Superior temporal gyrus (tissue), 1 donor: ENCODE data around the gene GGA2.
"Not testable (repeated sequence)": the region's sequence is repeated elsewhere in the genome, so short reads cannot be mapped to it uniquely, and the experiment has no call there.

Source experiments
- DNase-seq: peaks from one replicate; pipeline ENCODE4 v3.0.0-alpha.2; 2016; ENCODE audit errors: extremely low spot score

The GGA2 gene

GRCh38 chr16:23504453-23505179 lies 5.7 kb downstream of the GGA2 start:
- peak; percentile 36 for DNase-seq

GRCh38 chr16:23504076-23504452 lies 6.2 kb downstream of the GGA2 start:
- no peak for DNase-seq

- DNase-seq = no peak
Measured at GRCh38 chr16:23502466-23502865, 7.8 kb downstream of the GGA2 start.

GRCh38 chr16:23501291-23501690 lies 9.0 kb downstream of the GGA2 start:
- no peak for DNase-seq

GRCh38 chr16:23500862-23501225 lies 9.4 kb downstream of the GGA2 start:
- no peak for DNase-seq

GRCh38 chr16:23500212-23500861 lies 10.0 kb downstream of the GGA2 start:
- no peak for DNase-seq

- no peak for DNase-seq
Measured at GRCh38 chr16:23499801-23500200, 10.5 kb downstream of the GGA2 start.

GRCh38 chr16:23498863-23499262 lies 11.4 kb downstream of the GGA2 start:
- DNase-seq = no peak

- no peak for DNase-seq
Measured at GRCh38 chr16:23497543-23497868, 12.8 kb downstream of the GGA2 start.

- DNase-seq = no peak
Measured at GRCh38 chr16:23496821-23497542, 13.3 kb downstream of the GGA2 start.

- no peak for DNase-seq
Measured at GRCh38 chr16:23495671-23496070, 14.6 kb downstream of the GGA2 start.

- DNase-seq = no peak
Measured at GRCh38 chr16:23494188-23494587, 16.1 kb downstream of the GGA2 start.

GRCh38 chr16:23491490-23492391 lies 18.6 kb downstream of the GGA2 start:
- DNase-seq = no peak

- no peak for DNase-seq
Measured at GRCh38 chr16:23486480-23486879, 23.8 kb downstream of the GGA2 start.

GRCh38 chr16:23485841-23486240 lies 24.5 kb downstream of the GGA2 start:
- no peak for DNase-seq

GRCh38 chr16:23485257-23485614 lies 25.1 kb downstream of the GGA2 start:
- DNase-seq = no peak

GRCh38 chr16:23484510-23485256 lies 25.6 kb downstream of the GGA2 start:
- DNase-seq = no peak

GRCh38 chr16:23483492-23483891 lies 26.8 kb downstream of the GGA2 start:
- not testable (repeated sequence) for DNase-seq

GRCh38 chr16:23482778-23483177 lies 27.5 kb downstream of the GGA2 start:
- DNase-seq = no peak

GRCh38 chr16:23480257-23480656 lies 30.0 kb downstream of the GGA2 start:
- DNase-seq = no peak

GRCh38 chr16:23479138-23479537 lies 31.2 kb downstream of the GGA2 start:
- no peak for DNase-seq
